Measurements from ENCODE around the gene GDF9. TPM values are rescaled to one million over a fixed set of nuclear protein-coding genes. Genes with fewer than 3 reads are reported as not detected.

GDF9 gene
- total RNA-seq, 2 experiments from 2014 or later = 0.66 to 2.2 TPM

GRCh38 chr5:132854301-132854700 lies 12.0 kb downstream of the GDF9 start:
- Histone ChIP-seq H3K79me2 (ENCODE audit: insufficient read depth, low read depth, low read length) (no peaks in the 10 kb centered on the region), H3K9me3 (ENCODE audit: low read length) (no peaks in the 10 kb centered on the region), H3K4me1 (ENCODE audit: insufficient read depth, low read length, poor library complexity, severe bottlenecking) (no peaks in the 10 kb centered on the region), H2AFZ (ENCODE audit: low read length) (no peak overlapping the region), H3K27ac (ENCODE audit: low read depth, low read length, poor library complexity, severe bottlenecking) (no peak overlapping the region), H3K9me2 (ENCODE audit: insufficient read depth, low read length) (no peaks in the 10 kb centered on the region), H3K4me3 (ENCODE audit: low read depth, low read length, poor library complexity, severe bottlenecking) (no peak overlapping the region), H3K36me3 (ENCODE audit: insufficient read depth, low read length) (no peaks in the 10 kb centered on the region), H4K20me1 (ENCODE audit: insufficient read depth, low read length) (no peaks in the 10 kb centered on the region), H3K4me2 (ENCODE audit: low read length) (no peak overlapping the region)
- DNase-seq (ENCODE audit: low spot score) = no peak
- intact Hi-C loops (cut with micrococcal nuclease; ENCODE audit: unreplicated experiment) = no loop called here
- TF ChIP-seq CTCF (conservative IDR thresholded peaks at IDR 0.05; ENCODE audit: low read length) (no peak), EZH2phosphoT487 (IDR thresholded peaks at IDR 0.05; ENCODE audit: borderline replicate concordance, low read depth, low read length) (no peak)
- ChIA-PET POLR2A (interaction anchor here (1.2 to 2.4 kb wide), 3 partner anchors 9 to 12 kb away, joined by 3 to 15 read pairs (median 7); partner anchors contain the start of genes GDF9 and UQCRQ), CTCF (ENCODE audit: unreplicated experiment) (interaction anchor here (1.1 to 1.2 kb wide), 2 partner anchors 9 to 481 kb away, joined by 3 read pairs; no protein-coding TSS in a partner anchor)
- no TSS peak for BruUV-seq (replicated peaks)

DNA sequence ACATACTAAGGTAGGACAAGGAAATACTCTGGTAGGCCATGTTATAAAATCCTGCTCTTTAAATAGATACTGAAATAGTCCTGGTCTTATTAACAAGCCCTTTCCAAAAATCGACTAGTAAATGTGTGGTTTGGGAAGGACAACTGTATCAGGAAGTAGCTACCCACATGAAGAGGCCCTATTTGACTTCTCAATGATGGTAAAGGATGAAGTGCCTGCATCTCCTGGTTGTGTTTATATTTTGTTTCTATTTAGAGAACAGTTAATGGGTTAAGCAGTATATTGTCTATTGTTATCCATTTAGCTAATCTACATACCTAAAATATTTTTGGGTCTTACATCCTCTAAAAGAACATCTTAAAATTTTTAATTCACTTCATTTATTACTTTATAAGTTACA lies 12.5 kb downstream of the GDF9 start:
- DNase-seq (ENCODE audit: low spot score) = no peak
- Histone ChIP-seq H3K4me3 (ENCODE audit: low read depth, low read length, poor library complexity, severe bottlenecking) (no peak overlapping the region), H3K9me3 (ENCODE audit: low read length) (no peaks in the 10 kb centered on the region), H4K20me1 (ENCODE audit: insufficient read depth, low read length) (no peaks in the 10 kb centered on the region), H3K4me1 (ENCODE audit: insufficient read depth, low read length, poor library complexity, severe bottlenecking) (no peaks in the 10 kb centered on the region), H3K27ac (ENCODE audit: low read depth, low read length, poor library complexity, severe bottlenecking) (no peak overlapping the region), H3K79me2 (ENCODE audit: insufficient read depth, low read depth, low read length) (no peaks in the 10 kb centered on the region), H3K9me2 (ENCODE audit: insufficient read depth, low read length) (no peaks in the 10 kb centered on the region), H3K4me2 (ENCODE audit: low read length) (no peak overlapping the region), H2AFZ (ENCODE audit: low read length) (no peak overlapping the region), H3K36me3 (ENCODE audit: insufficient read depth, low read length) (no peaks in the 10 kb centered on the region)
- intact Hi-C loops (cut with micrococcal nuclease; ENCODE audit: unreplicated experiment) = no loop called here
- BruUV-seq (replicated peaks) = no TSS peak
- ChIA-PET CTCF (ENCODE audit: unreplicated experiment) (interaction anchor here (1.1 to 1.2 kb wide), 2 partner anchors 10 to 481 kb away, joined by 3 read pairs; no protein-coding TSS in a partner anchor), POLR2A (interaction anchor here (0.7 to 2.4 kb wide), 4 partner anchors 8 to 214 kb away, joined by 3 to 15 read pairs (median 6); partner anchors contain the start of genes GDF9 and UQCRQ)
- no peak for TF ChIP-seq EZH2phosphoT487 (IDR thresholded peaks at IDR 0.05; ENCODE audit: borderline replicate concordance, low read depth, low read length)
- no peak for TF ChIP-seq CTCF (conservative IDR thresholded peaks at IDR 0.05; ENCODE audit: low read length)

- Histone ChIP-seq H3K4me2 (ENCODE audit: low read length) (no peak overlapping the region), H3K36me3 (ENCODE audit: insufficient read depth, low read length) (no peaks in the 10 kb centered on the region), H3K9me2 (ENCODE audit: insufficient read depth, low read length) (no peaks in the 10 kb centered on the region), H3K4me1 (ENCODE audit: insufficient read depth, low read length, poor library complexity, severe bottlenecking) (no peaks in the 10 kb centered on the region), H3K27ac (ENCODE audit: low read depth, low read length, poor library complexity, severe bottlenecking) (no peak overlapping the region), H4K20me1 (ENCODE audit: insufficient read depth, low read length) (no peaks in the 10 kb centered on the region), H3K79me2 (ENCODE audit: insufficient read depth, low read depth, low read length) (no peaks in the 10 kb centered on the region), H3K4me3 (ENCODE audit: low read depth, low read length, poor library complexity, severe bottlenecking) (no peak overlapping the region), H3K9me3 (ENCODE audit: low read length) (no peaks in the 10 kb centered on the region), H2AFZ (ENCODE audit: low read length) (no peak overlapping the region)
- TF ChIP-seq CTCF (conservative IDR thresholded peaks at IDR 0.05; ENCODE audit: low read length) = no peak
- TF ChIP-seq EZH2phosphoT487 (IDR thresholded peaks at IDR 0.05; ENCODE audit: borderline replicate concordance, low read depth, low read length) = no peak
- CTCF ChIA-PET (ENCODE audit: unreplicated experiment) = interaction anchor here (1.1 kb wide), 1 partner anchor 482 kb away, joined by 3 read pairs; no protein-coding TSS in a partner anchor
- intact Hi-C loops (cut with micrococcal nuclease; ENCODE audit: unreplicated experiment) = no loop called here
- no TSS peak for BruUV-seq (replicated peaks)
- POLR2A ChIA-PET = interaction anchor here (0.7 to 2.4 kb wide), 4 partner anchors 8 to 214 kb away, joined by 3 to 15 read pairs (median 6); partner anchors contain the start of genes GDF9 and UQCRQ
- no peak for DNase-seq (ENCODE audit: low spot score)
These were observed 12.9 kb downstream of the GDF9 start for GRCh38 chr5:132853323-132853722.

All from OCI-LY7 (cell line).